Adrenal gland (tissue), 12 donors: Measurements from ENCODE around the gene ENTREP1. TPM values are rescaled to one million over a fixed set of nuclear protein-coding genes. Genes with fewer than 3 reads are reported as not detected.
A peak's percentile ranks its signal among the peaks of the same experiment; 100 is the strongest.

Experiments
- DNase-seq, 7 donors: peaks; one replicate each; pipeline ENCODE4 v3.0.0-alpha.2; 2019 to 2020
- H3K27ac ChIP-seq, 5 donors: fragments of 200-600 bp; sonication (generic) in 4 of 5; 1 replicate in 3 of 5; 2 replicates in 2 of 5; pipeline versions ENCODE4 v1.5.1 to v1.8.0; 2016 to 2020; ENCODE audit warnings: mild to moderate bottlenecking in 1 of 5
- H3K27me3 ChIP-seq: fragments of 200-600 bp; 2 replicates; pipeline ENCODE4 v1.8.0; 2021
- H3K36me3 ChIP-seq, 2 donors: fragments of 200-600 bp; replicated peaks in 1 of 2; 1 replicate in 1 of 2; 2 replicates in 1 of 2; pipeline versions ENCODE4 v1.5.1 to v1.8.0; 2018 to 2022
- H3K4me1 ChIP-seq, 2 donors: fragments of 200-600 bp; replicated peaks in 1 of 2; 1 replicate in 1 of 2; 2 replicates in 1 of 2; pipeline versions ENCODE4 v1.5.1 to v1.8.0; 2018 to 2021
- H3K4me3 ChIP-seq, 4 donors: fragments of 200-600 bp; sonication (generic) in 3 of 4; one replicate each; pipeline ENCODE4 v1.5.1; 2016 to 2018
- H3K9me3 ChIP-seq, 3 donors: fragments of 200-600 bp; sonication (generic) in 1 of 3; replicated peaks in 1 of 3; 1 replicate in 2 of 3; 2 replicates in 1 of 3; pipeline versions ENCODE4 v1.5.1 to v1.8.0; 2016 to 2021
- CTCF ChIP-seq, 6 experiments: fragments of 450-650 bp in 4 of 6; fragments of 200-600 bp in 2 of 6; sonication (generic) in 1 of 6; IDR thresholded peaks; 1 replicate in 5 of 6; 2 replicates in 1 of 6; pipeline versions ENCODE4 v1.5.1 to v1.8.0; 2016 to 2021; ENCODE audit warnings: antibody characterized with exemption in 6 of 6, mild to moderate bottlenecking in 2 of 6, moderate library complexity in 1 of 6
- POLR2A ChIP-seq, 2 donors: fragments of 450-650 bp; IDR thresholded peaks; one replicate each; pipeline ENCODE4 v1.6.1; 2017; ENCODE audit warnings: antibody characterized with exemption in 2 of 2, mild to moderate bottlenecking in 2 of 2, moderate library complexity in 1 of 2
- WGBS, 4 donors: extraction: QIAGEN DNeasy Blood & Tissue Kit in 2 of 4; methylation state at CpG; one replicate each; pipeline versions ENCODE4 v1.1.5 to v1.1.7; 2013 to 2017; 5-methylcytosine and 5-hydroxymethylcytosine counted together
- intact Hi-C, 2 donors: fragments of 100-400 bp; cut with DNase I; formaldehyde crosslinking; loops; one replicate each; pipeline versions ENCODE4 v1.14.1 to v1.15.0; 2022 to 2023
- polyA plus RNA-seq, 3 donors: library from polyadenylated mRNA; stranded (reverse); fragments of 200-250 nt in 2 of 3; fragments of 350-450 nt in 1 of 3; fragmentation: Illumina TruSeq in 1 of 3; extraction: RNeasy Lipid Tissue Mini Kit (QIAGEN cat#74804) in 1 of 3; gene quantifications; one replicate each; pipeline ENCODE4 v1.2.3, GENCODE V29; 2013 to 2014
- total RNA-seq, 9 donors: library from RNA; depleted of rRNA in 4 of 9; stranded (reverse); fragments of >200 nt in 4 of 9; fragments of 120-200 nt in 1 of 9; fragmentation: NEBNext Ultra II Directional in 1 of 9; extraction: Animal tissue kit (Norgen Biotek cat#: 25700) in 1 of 9; gene quantifications; one replicate each; pipeline versions ENCODE4 v1.1.0 to v1.2.4, GENCODE V29; 2013 to 2023
- donor health status: healthy with polysubstance abuse.
- donor health status: Bipolar disorder and iron deficiency.
- donor health status: DM: yes; HTN: yes; CAD: no.
- donor health status: DM: no; HTN: no; CAD: no.
- donor health status: DM: no; HTN: no; CAD: no.
- donor health status: DM: yes; HTN: yes; CAD: no.

ENTREP1 gene
- total and polyA plus RNA-seq, 12 donors: 2.5 to 13.7 (median 6.9) TPM

- WGBS, 4 donors: 94 to 100% (median 97%) methylated on average over 3 of the region's 3 CpGs
- Histone ChIP-seq H3K36me3 (no peaks in the 10 kb centered on the region), H3K27ac (no peak overlapping the region), H3K9me3 (no peaks in the 10 kb centered on the region), H3K27me3 (no peaks in the 10 kb centered on the region), H3K4me1 (no peaks in the 10 kb centered on the region), H3K4me3 (no peak overlapping the region)
- no peak for TF ChIP-seq CTCF (IDR thresholded peaks at IDR 0.05)
- no peak for TF ChIP-seq POLR2A (IDR thresholded peaks at IDR 0.05)
- no peak for DNase-seq
- intact Hi-C loops: no loop called here
These were observed 86.2 kb downstream of the ENTREP1 start for GRCh38 chr9:69411246-69411645.

GRCh38 chr9:69411931-69412740 is 87.1 kb downstream of the ENTREP1 start:
- no peaks in the 10 kb centered on the region for H3K9me3 ChIP-seq
- DNase-seq: no peak
- 64 to 74% (median 66%) methylated on average over 22 to 52 of the region's 52 CpGs for WGBS, 4 donors
- no peaks in the 10 kb centered on the region for H3K27me3 ChIP-seq
- no peaks in the 10 kb centered on the region for H3K4me1 ChIP-seq
- intact Hi-C loops: no loop called here
- no peak for TF ChIP-seq CTCF (IDR thresholded peaks at IDR 0.05)
- no peak for TF ChIP-seq POLR2A (IDR thresholded peaks at IDR 0.05)
- H3K36me3 ChIP-seq: no peaks in the 10 kb centered on the region
- no peak overlapping the region for H3K27ac ChIP-seq
- H3K4me3 ChIP-seq: no peak overlapping the region

GRCh38 chr9:69412741-69413150 is 87.7 kb downstream of the ENTREP1 start:
- 25 to 46% (median 35%) methylated on average over 9 to 20 of the region's 20 CpGs for WGBS, 4 donors
- DNase-seq: peak; percentile 56 to 87 (median 70)
- TF ChIP-seq CTCF (IDR thresholded peaks at IDR 0.05): peak; percentile 32 to 63 (median 50)
- TF ChIP-seq POLR2A (IDR thresholded peaks at IDR 0.05): no peak
- H3K36me3 ChIP-seq: no peaks in the 10 kb centered on the region
- intact Hi-C loops: no loop called here
- no peak overlapping the region for H3K27ac ChIP-seq
- H3K4me3 ChIP-seq: no peak overlapping the region
- no peaks in the 10 kb centered on the region for H3K27me3 ChIP-seq
- no peaks in the 10 kb centered on the region for H3K4me1 ChIP-seq
- no peaks in the 10 kb centered on the region for H3K9me3 ChIP-seq

- no peak for DNase-seq
- TF ChIP-seq CTCF (IDR thresholded peaks at IDR 0.05) (no peak), POLR2A (IDR thresholded peaks at IDR 0.05) (no peak)
- Histone ChIP-seq H3K36me3 (no peaks in the 10 kb centered on the region), H3K27me3 (no peaks in the 10 kb centered on the region), H3K9me3 (no peaks in the 10 kb centered on the region), H3K4me1 (no peaks in the 10 kb centered on the region), H3K4me3 (no peak overlapping the region), H3K27ac (no peak overlapping the region)
- WGBS, 4 donors: 66 to 85% (median 77%) methylated on average over 8 to 10 of the region's 10 CpGs
- intact Hi-C loops: loop anchor here in 1 of 2 donors (5.0 to 10.0 kb wide), 2 partner anchors 457 to 494 kb away; no protein-coding TSS in a partner anchor
These were observed 95.7 kb downstream of the ENTREP1 start for GRCh38 chr9:69420611-69421270.
